ENCODE data around the gene SESTD1. TPM values are rescaled to one million over a fixed set of nuclear protein-coding genes. Genes with fewer than 3 reads are reported as not detected.

The SESTD1 gene
- total and polyA plus RNA-seq, 2 of the 4 experiments (the other 2 are of a cell fraction), result 8.4 to 12.7 TPM

- no peak for TF ChIP-seq NFE2L2 (IDR thresholded peaks at IDR 0.05; ENCODE audit: low read depth, low read length)
- peak; percentile 80 for TF ChIP-seq CEBPB (IDR thresholded peaks at IDR 0.05; ENCODE audit: low read depth, low read length)
- POLR2A ChIA-PET (ENCODE audit: unreplicated experiment), result no interaction called here
- Histone ChIP-seq H3K23ac (ENCODE audit: low read depth, low read length) (no peak overlapping the region), H4K5ac (ENCODE audit: low read depth, low read length) (peak overlapping the region; percentile 84; the same call in 1 of the 2 replicates), H2AFZ (replicated peaks; ENCODE audit: low read length, poor library complexity) (no peak overlapping the region), H3K27me3 (ENCODE audit: control insufficient read depth, insufficient read depth, low read length) (no peaks in the 10 kb centered on the region), H3K4ac (ENCODE audit: low read depth, low read length) (no peak overlapping the region), H3K79me1 (ENCODE audit: low read depth in 1 of 2, low read length in 2 of 2) (no peaks in the 10 kb centered on the region), H3K18ac (ENCODE audit: low read depth, low read length) (peak overlapping the region; percentile 88), H3K36me3 (ENCODE audit: control insufficient read depth, insufficient read depth, low read length) (no peaks in the 10 kb centered on the region), H4K20me1 (ENCODE audit: insufficient read depth, low read length) (no peaks in the 10 kb centered on the region), H3K4me3 (ENCODE audit: insufficient read depth, low read depth, low read length) (no peak overlapping the region), H4K91ac (ENCODE audit: insufficient read depth, low read depth, low read length) (no peak overlapping the region), H2BK15ac (ENCODE audit: low read depth, low read length) (no peak overlapping the region), H2AK9ac (replicated peaks; ENCODE audit: low read depth, low read length, poor library complexity) (no peak overlapping the region), H3K9ac (ENCODE audit: low read depth, low read length) (no peak overlapping the region), H3K14ac (replicated peaks; ENCODE audit: low read depth, low read length) (no peak overlapping the region), H2BK20ac (ENCODE audit: low read depth, low read length) (peak overlapping the region; percentile 68; the same call in 1 of the 2 replicates), H4K8ac (ENCODE audit: low read depth in 2 of 2, low read length in 2 of 2) (0 out of 4 replicates have a peak overlapping the region, but pooled peaks of 1 of the 2 experiments have one; percentile 3), H3K4me2 (ENCODE audit: low read depth, low read length) (peak overlapping the region; percentile 82), H3K56ac (ENCODE audit: extremely low read depth, insufficient read depth, low read length) (no peak overlapping the region), H2BK5ac (ENCODE audit: low read depth, low read length, poor library complexity, severe bottlenecking) (no peak overlapping the region), H3K9me1 (ENCODE audit: insufficient read depth, low read length) (peaks cover 7% of the 10 kb centered on the region; the same call in 1 of the 2 replicates), H3K27ac (ENCODE audit: insufficient read depth, low read length) (peak overlapping the region; percentile 53; the same call in 1 of the 2 replicates), H2AK5ac (ENCODE audit: low read depth, low read length) (no peak overlapping the region), H2BK120ac (ENCODE audit: low read depth, low read length) (no peak overlapping the region), H3K9me3 (ENCODE audit: control insufficient read depth, insufficient read depth, low read length) (no peaks in the 10 kb centered on the region), H3K4me1 (ENCODE audit: control insufficient read depth, insufficient read depth, low read length) (peaks cover 13% of the 10 kb centered on the region)
- ATAC-seq (ENCODE audit: low read depth), result peak; percentile 25; the same call in 1 of the 2 replicates
- WGBS, 2 experiments (ENCODE audit: extremely low coverage in 2 of 2, insufficient read length in 1 of 2), result no CpG with 5 or more reads among the region's 5 CpGs
- CTCF ChIA-PET, result interaction anchor here (0.5 to 1.4 kb wide), 2 partner anchors 23 to 28 kb away, joined by 3 to 4 read pairs; no protein-coding TSS in a partner anchor
- intact Hi-C loops (cut with micrococcal nuclease) (no loop called here), dilution Hi-C loops (cut with HindIII; ENCODE audit: low sequenced_read_pairs, unreplicated experiment) (no loop called here), in situ Hi-C loops (cut with MboI; ENCODE audit: low sequenced_read_pairs) (no loop called here)
- DNase-seq, result peak; percentile 73
- no TSS peak for BruUV-seq (replicated peaks)
Measured at GRCh38 chr2:179272406-179273192, 8.0 kb upstream of the SESTD1 start.
